ENCODE results near the gene ALKAL2. TPM values are rescaled to one million over a fixed set of nuclear protein-coding genes. Genes with fewer than 3 reads are reported as not detected.

ALKAL2 gene
- total RNA-seq, 1 donor from 2014 or later: not detected

- DNase-seq (ENCODE audit: low spot score): peak; percentile 81
Observed at GRCh38 chr2:290090-290722, 2.3 kb upstream of the ALKAL2 start.

GRCh38 chr2:289362-290089 lies 1.6 kb upstream of the ALKAL2 start:
- peak; percentile 12 for DNase-seq (ENCODE audit: low spot score)

GRCh38 chr2:288758-289361 lies 969 bp upstream of the ALKAL2 start:
- DNase-seq (ENCODE audit: low spot score): no peak

- DNase-seq (ENCODE audit: low spot score): peak; percentile 37
Observed at GRCh38 chr2:287471-287885, 413 bp downstream of the ALKAL2 start.

GRCh38 chr2:286774-287392 lies 1.0 kb downstream of the ALKAL2 start:
- no peak for DNase-seq (ENCODE audit: low spot score)

GRCh38 chr2:286035-286434 lies 1.9 kb downstream of the ALKAL2 start:
- no peak for DNase-seq (ENCODE audit: low spot score)

- peak; percentile 33 for DNase-seq (ENCODE audit: low spot score)
Observed at GRCh38 chr2:285531-285930, 2.4 kb downstream of the ALKAL2 start.

- DNase-seq (ENCODE audit: low spot score): no peak
Observed at GRCh38 chr2:284896-285492, 2.9 kb downstream of the ALKAL2 start.

GRCh38 chr2:283996-284794 lies 3.7 kb downstream of the ALKAL2 start:
- DNase-seq (ENCODE audit: low spot score): no peak

GRCh38 chr2:282371-283263 lies 5.3 kb downstream of the ALKAL2 start:
- no peak for DNase-seq (ENCODE audit: low spot score)

- no peak for DNase-seq (ENCODE audit: low spot score)
Observed at GRCh38 chr2:281381-281780, 6.5 kb downstream of the ALKAL2 start.

GRCh38 chr2:280650-281110 lies 7.2 kb downstream of the ALKAL2 start:
- no peak for DNase-seq (ENCODE audit: low spot score)

GRCh38 chr2:279956-280649 lies 7.8 kb downstream of the ALKAL2 start:
- DNase-seq (ENCODE audit: low spot score): no peak

- DNase-seq (ENCODE audit: low spot score): no peak
Observed at GRCh38 chr2:279366-279765, 8.5 kb downstream of the ALKAL2 start.

- no peak for DNase-seq (ENCODE audit: low spot score)
Observed at GRCh38 chr2:278927-279320, 9.0 kb downstream of the ALKAL2 start.

GRCh38 chr2:278312-278926 lies 9.5 kb downstream of the ALKAL2 start:
- no peak for DNase-seq (ENCODE audit: low spot score)

- no peak for DNase-seq (ENCODE audit: low spot score)
Observed at GRCh38 chr2:275466-275865, 12.4 kb downstream of the ALKAL2 start.

- no peak for DNase-seq (ENCODE audit: low spot score)
Observed at GRCh38 chr2:274503-274902, 13.4 kb downstream of the ALKAL2 start.

- no peak for DNase-seq (ENCODE audit: low spot score)
Observed at GRCh38 chr2:273333-273732, 14.6 kb downstream of the ALKAL2 start.
